Esophagus squamous epithelium (tissue), 5 donors: ENCODE data around the gene KCTD14. TPM values are rescaled to one million over a fixed set of nuclear protein-coding genes. Genes with fewer than 3 reads are reported as not detected.

Source experiments
- DNase-seq: peaks from one replicate; lab custom pipeline; 2025; lab: John Stamatoyannopoulos, UW
- H3K27ac ChIP-seq, 4 donors: fragments of 200-600 bp; sonication (generic); one replicate each; pipeline ENCODE4 v1.5.1; 2016 to 2019; ENCODE audit warnings: mild to moderate bottlenecking in 1 of 4
- H3K27me3 ChIP-seq, 4 donors: fragments of 200-600 bp; sonication (generic); 1 replicate in 3 of 4; 2 replicates in 1 of 4; pipeline versions ENCODE4 v1.5.1 to v1.6.0; 2017 to 2021; ENCODE audit warnings: antibody characterized with exemption in 1 of 4
- H3K36me3 ChIP-seq, 3 donors: fragments of 200-600 bp; sonication (generic); one replicate each; pipeline ENCODE4 v1.5.1; 2016 to 2019
- H3K4me1 ChIP-seq, 3 donors: fragments of 200-600 bp; sonication (generic); one replicate each; pipeline ENCODE4 v1.5.1; 2017 to 2019
- H3K4me3 ChIP-seq, 4 donors: fragments of 200-600 bp; sonication (generic); 1 replicate in 3 of 4; 2 replicates in 1 of 4; pipeline ENCODE4 v1.5.1; 2016 to 2019; ENCODE audit warnings: mild to moderate bottlenecking in 2 of 4, moderate library complexity in 1 of 4
- H3K9me3 ChIP-seq, 3 donors: fragments of 200-600 bp; sonication (generic); one replicate each; pipeline ENCODE4 v1.5.1; 2016 to 2019
- POLR2A ChIP-seq, 4 donors: fragments of 450-650 bp; IDR thresholded peaks; one replicate each; pipeline ENCODE4 v1.6.1; 2017; ENCODE audit warnings: antibody characterized with exemption in 4 of 4, mild to moderate bottlenecking in 4 of 4, moderate library complexity in 3 of 4
- WGBS, 2 donors: methylation state at CpG; one replicate each; pipeline ENCODE4 v1.1.5; 2018; 5-methylcytosine and 5-hydroxymethylcytosine counted together
- intact Hi-C: fragments of 100-400 bp; cut with DNase I; formaldehyde crosslinking; loops from one replicate; pipeline ENCODE4 v1.15.0; 2022
- total RNA-seq, 4 donors: library from RNA; depleted of rRNA; stranded (reverse); fragments of >200 nt; gene quantifications; one replicate each; pipeline ENCODE4 v1.1.0, GENCODE V29; 2016
- TF ChIP-seq, protein P1 (sequence below), 6 experiments: fragments of 450-650 bp in 4 of 6; fragments of 200-600 bp in 2 of 6; sonication (generic) in 2 of 6; IDR thresholded peaks; one replicate each; pipeline ENCODE4 v1.5.1; 2016 to 2019; ENCODE audit warnings: antibody characterized with exemption in 6 of 6, mild to moderate bottlenecking in 4 of 6, moderate library complexity in 4 of 6
- donor health status: DM: yes; HTN: yes; CAD: no.

KCTD14 gene
- total RNA-seq, 4 donors from 2014 or later, result 0.49 to 7.7 (median 1.00) TPM

DNA sequence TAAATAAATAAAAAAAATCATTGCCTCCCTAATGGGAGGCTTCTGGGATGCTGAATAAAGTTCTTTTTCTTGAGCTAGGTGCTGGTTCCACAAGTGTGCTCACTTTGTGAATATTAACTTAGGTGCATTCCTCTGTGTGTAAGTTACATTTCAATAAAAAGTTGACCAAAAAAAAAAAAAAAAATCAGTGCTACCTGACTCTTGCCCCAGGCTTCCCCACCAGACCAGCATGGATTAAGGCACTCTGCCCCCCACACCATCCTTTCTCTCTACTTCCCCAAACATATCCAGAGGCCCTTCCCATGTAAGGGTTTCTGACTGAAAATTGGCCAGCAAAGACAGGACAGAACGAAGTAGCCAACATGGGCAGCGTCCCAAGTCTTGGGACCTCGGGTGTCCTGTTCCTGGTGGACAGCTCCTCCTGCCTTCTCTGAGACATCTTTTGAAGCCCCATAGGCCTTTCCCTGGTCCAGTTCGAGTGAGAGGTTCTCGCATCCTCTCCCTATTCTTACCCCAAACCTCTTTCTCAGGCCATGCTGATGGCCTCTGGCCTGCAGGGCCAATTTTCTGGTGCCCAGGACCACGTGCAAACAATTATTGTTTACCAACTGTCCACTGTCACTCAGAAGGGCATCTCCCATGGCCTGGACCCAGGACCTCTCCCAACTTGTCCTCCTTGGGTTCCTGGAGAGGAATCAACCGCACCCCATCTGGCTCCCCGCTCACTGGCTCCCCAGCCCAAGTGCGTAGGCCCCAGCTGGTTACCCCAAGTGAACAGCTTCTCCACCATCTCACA is 14.9 kb upstream of the KCTD14 start:
- H3K4me3 ChIP-seq, result no peak overlapping the region
- H3K36me3 ChIP-seq, result no peaks in the 10 kb centered on the region
- H3K9me3 ChIP-seq, result no peaks in the 10 kb centered on the region
- no peaks in the 10 kb centered on the region for H3K27me3 ChIP-seq
- no peak for DNase-seq
- intact Hi-C loops, result no loop called here
- H3K27ac ChIP-seq, result no peak overlapping the region
- peaks cover 0 to 27% (median 14%) of the 10 kb centered on the region in 3 donors for H3K4me1 ChIP-seq
- 80 to 88% methylated on average over 6 to 7 of the region's 9 CpGs for WGBS, 2 donors
- TF ChIP-seq POLR2A (IDR thresholded peaks at IDR 0.05), result no peak
- TF ChIP-seq, protein P1, sequence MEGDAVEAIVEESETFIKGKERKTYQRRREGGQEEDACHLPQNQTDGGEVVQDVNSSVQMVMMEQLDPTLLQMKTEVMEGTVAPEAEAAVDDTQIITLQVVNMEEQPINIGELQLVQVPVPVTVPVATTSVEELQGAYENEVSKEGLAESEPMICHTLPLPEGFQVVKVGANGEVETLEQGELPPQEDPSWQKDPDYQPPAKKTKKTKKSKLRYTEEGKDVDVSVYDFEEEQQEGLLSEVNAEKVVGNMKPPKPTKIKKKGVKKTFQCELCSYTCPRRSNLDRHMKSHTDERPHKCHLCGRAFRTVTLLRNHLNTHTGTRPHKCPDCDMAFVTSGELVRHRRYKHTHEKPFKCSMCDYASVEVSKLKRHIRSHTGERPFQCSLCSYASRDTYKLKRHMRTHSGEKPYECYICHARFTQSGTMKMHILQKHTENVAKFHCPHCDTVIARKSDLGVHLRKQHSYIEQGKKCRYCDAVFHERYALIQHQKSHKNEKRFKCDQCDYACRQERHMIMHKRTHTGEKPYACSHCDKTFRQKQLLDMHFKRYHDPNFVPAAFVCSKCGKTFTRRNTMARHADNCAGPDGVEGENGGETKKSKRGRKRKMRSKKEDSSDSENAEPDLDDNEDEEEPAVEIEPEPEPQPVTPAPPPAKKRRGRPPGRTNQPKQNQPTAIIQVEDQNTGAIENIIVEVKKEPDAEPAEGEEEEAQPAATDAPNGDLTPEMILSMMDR (IDR thresholded peaks at IDR 0.05), result no peak

DNA sequence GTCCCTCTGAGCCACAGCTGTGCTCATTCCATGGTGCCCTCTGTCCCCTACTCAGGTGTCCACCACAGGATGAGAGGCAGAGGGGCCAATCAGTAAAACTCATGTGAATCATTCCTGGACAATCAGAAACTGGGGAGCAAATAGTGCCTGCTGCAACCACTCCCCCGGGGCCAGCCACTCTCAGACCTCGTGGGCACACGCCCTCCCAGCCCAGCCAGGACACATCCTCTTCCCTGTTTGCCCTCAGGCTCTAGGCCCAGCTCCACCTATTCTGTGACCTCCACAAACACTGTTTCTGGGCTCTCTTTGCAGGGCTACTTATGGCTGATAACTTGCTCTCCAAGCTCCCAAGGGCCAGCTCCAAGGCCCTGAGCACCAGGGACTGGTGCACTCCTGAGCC is 14.0 kb upstream of the KCTD14 start:
- Histone ChIP-seq H3K4me1 (peaks cover 0 to 30% (median 14%) of the 10 kb centered on the region in 3 donors), H3K27ac (no peak overlapping the region), H3K36me3 (no peaks in the 10 kb centered on the region), H3K9me3 (no peaks in the 10 kb centered on the region), H3K4me3 (no peak overlapping the region), H3K27me3 (no peaks in the 10 kb centered on the region)
- 24 to 58% methylated on average over 3 of the region's 3 CpGs for WGBS, 2 donors
- DNase-seq, result no peak
- intact Hi-C loops, result no loop called here
- TF ChIP-seq POLR2A (IDR thresholded peaks at IDR 0.05), result no peak
- TF ChIP-seq, protein P1 (IDR thresholded peaks at IDR 0.05), result no peak

DNA sequence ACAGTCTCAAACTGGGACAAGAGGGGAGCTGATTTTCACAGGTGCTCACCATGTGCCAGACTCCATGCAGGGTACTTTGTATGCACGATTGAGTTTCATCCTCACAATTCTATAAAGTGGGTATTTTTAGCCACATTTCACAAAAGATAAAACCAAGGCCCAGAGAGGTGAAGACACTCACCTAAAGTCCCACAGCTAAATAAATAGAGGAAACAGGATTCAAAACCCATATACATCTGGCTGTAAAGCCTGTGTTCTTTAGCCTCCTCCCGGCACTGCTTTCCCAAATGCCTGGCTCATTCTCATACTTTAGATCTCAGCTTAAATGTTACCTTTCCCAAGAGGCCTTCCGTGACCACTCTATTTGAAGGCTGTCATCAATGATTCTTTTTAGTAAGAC is 13.2 kb upstream of the KCTD14 start:
- no peaks in the 10 kb centered on the region for H3K36me3 ChIP-seq
- H3K4me3 ChIP-seq, result no peak overlapping the region
- WGBS, 2 donors, result 75 to 79% methylated on average over 3 of the region's 3 CpGs
- H3K9me3 ChIP-seq, result no peaks in the 10 kb centered on the region
- DNase-seq, result no peak
- intact Hi-C loops, result no loop called here
- no peaks in the 10 kb centered on the region for H3K27me3 ChIP-seq
- H3K4me1 ChIP-seq, result peaks cover 0 to 37% (median 14%) of the 10 kb centered on the region in 3 donors
- no peak overlapping the region for H3K27ac ChIP-seq
- TF ChIP-seq, protein P1 (IDR thresholded peaks at IDR 0.05), result no peak
- no peak for TF ChIP-seq POLR2A (IDR thresholded peaks at IDR 0.05)

DNA sequence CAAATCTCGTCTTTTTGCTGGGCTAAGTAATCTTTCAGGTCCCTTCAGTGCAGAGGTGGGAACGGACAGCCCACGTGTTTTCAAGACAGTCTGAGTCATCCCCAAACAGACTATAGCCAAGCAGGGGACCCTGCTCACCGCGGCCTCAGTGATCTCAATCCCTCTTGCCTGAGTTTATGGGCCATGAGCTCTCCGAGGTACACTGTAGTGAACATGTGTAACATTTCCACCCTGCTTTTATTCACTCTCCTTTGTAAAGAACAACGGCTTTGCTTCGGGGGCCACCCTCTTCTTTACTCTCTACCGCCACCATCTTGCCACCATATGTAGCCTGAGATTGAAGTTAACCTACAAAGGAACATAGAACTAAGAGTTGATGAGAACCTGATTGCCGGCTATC is 11.5 kb upstream of the KCTD14 start:
- no peak for TF ChIP-seq POLR2A (IDR thresholded peaks at IDR 0.05)
- TF ChIP-seq, protein P1 (IDR thresholded peaks at IDR 0.05), result no peak
- intact Hi-C loops, result no loop called here
- H3K27ac ChIP-seq, result no peak overlapping the region

DNA sequence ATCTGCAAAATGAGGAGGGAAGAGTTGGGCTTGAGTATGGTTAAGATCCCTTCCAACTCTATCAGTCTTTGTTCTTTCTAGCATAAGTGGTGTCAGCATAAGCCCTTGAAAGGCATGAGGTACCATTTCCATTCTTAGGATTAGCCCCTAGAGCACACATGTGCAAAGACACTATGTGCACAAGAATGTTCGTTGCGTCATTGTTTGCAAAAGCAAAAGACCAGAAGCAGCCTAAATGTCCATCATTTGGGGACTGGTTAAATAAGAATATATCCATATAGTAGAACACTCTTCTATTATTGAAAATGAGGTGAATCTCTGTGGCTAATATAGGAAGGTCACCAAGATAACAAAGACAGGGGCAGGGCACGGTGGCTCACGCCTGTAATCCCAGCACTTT is 10.0 kb upstream of the KCTD14 start:
- intact Hi-C loops, result no loop called here
- no peak overlapping the region for H3K27ac ChIP-seq
- no peaks in the 10 kb centered on the region for H3K9me3 ChIP-seq
- 52 to 59% methylated on average over 4 of the region's 4 CpGs for WGBS, 2 donors
- peaks cover 0 to 37% (median 6%) of the 10 kb centered on the region in 3 donors for H3K4me1 ChIP-seq
- no peaks in the 10 kb centered on the region for H3K27me3 ChIP-seq
- H3K36me3 ChIP-seq, result no peaks in the 10 kb centered on the region
- H3K4me3 ChIP-seq, result no peak overlapping the region
- no peak for TF ChIP-seq POLR2A (IDR thresholded peaks at IDR 0.05)
- TF ChIP-seq, protein P1 (IDR thresholded peaks at IDR 0.05), result no peak
- no peak for DNase-seq

More for the DNA sequence above, 11.5 kb upstream of the KCTD14 start:
- H3K4me1 ChIP-seq, result peaks cover 0 to 34% (median 8%) of the 10 kb centered on the region in 3 donors
- WGBS, 2 donors, result 57% methylated on average over 10 of the region's 10 CpGs
- no peaks in the 10 kb centered on the region for H3K9me3 ChIP-seq
- DNase-seq, result no peak
- H3K36me3 ChIP-seq, result no peaks in the 10 kb centered on the region
- H3K4me3 ChIP-seq, result no peak overlapping the region
- no peaks in the 10 kb centered on the region for H3K27me3 ChIP-seq
